Lung (tissue), 12 donors: Measurements from ENCODE around the gene DAGLA. TPM values are rescaled to one million over a fixed set of nuclear protein-coding genes. Genes with fewer than 3 reads are reported as not detected.

Experiments
- ATAC-seq: fragments of 200-7000 bp; cut with Tn5 transposase; one replicate; pipeline ENCODE4 v1.9.1; 2020; ENCODE audit warnings: moderate number of reproducible peaks; ENCODE audit not compliant: insufficient read depth, low FRiP score
- DNase-seq, 3 donors: peaks; one replicate each; pipeline ENCODE4 v3.0.0-alpha.2; 2013 to 2017
- H3K27ac ChIP-seq, 2 donors: one replicate each; pipeline ENCODE4 v1.5.1; 2013; ENCODE audit warnings: mild to moderate bottlenecking in 2 of 2, moderate library complexity in 2 of 2, control low read depth in 1 of 2, inconsistent platforms in 1 of 2, low read depth in 1 of 2, low read length in 1 of 2
- H3K27me3 ChIP-seq, 3 donors: one replicate each; pipeline ENCODE4 v1.5.1; 2013; ENCODE audit warnings: low read length in 2 of 3; ENCODE audit not compliant: control insufficient read depth in 3 of 3, insufficient read depth in 3 of 3
- H3K36me3 ChIP-seq, 4 donors: one replicate each; pipeline ENCODE4 v1.5.1; 2013; ENCODE audit warnings: low read length in 4 of 4, mild to moderate bottlenecking in 1 of 4, moderate library complexity in 1 of 4; ENCODE audit not compliant: control insufficient read depth in 4 of 4, insufficient read depth in 4 of 4
- H3K4me1 ChIP-seq, 5 donors: one replicate each; pipeline ENCODE4 v1.5.1; 2013; ENCODE audit warnings: low read length in 5 of 5, mild to moderate bottlenecking in 2 of 5, moderate library complexity in 1 of 5; ENCODE audit not compliant: control insufficient read depth in 5 of 5, insufficient read depth in 5 of 5
- H3K4me3 ChIP-seq: one replicate; pipeline ENCODE4 v1.5.1; 2013; ENCODE audit warnings: mild to moderate bottlenecking, control low read depth, moderate library complexity
- H3K9ac ChIP-seq, 2 donors: one replicate each; pipeline ENCODE4 v1.5.1; 2013; ENCODE audit warnings: low read length in 2 of 2, control low read depth in 1 of 2; ENCODE audit not compliant: insufficient read depth in 1 of 2
- H3K9me3 ChIP-seq, 4 donors: one replicate each; pipeline ENCODE4 v1.5.1; 2013; ENCODE audit warnings: low read length in 3 of 4, mild to moderate bottlenecking in 1 of 4, moderate library complexity in 1 of 4; ENCODE audit not compliant: control insufficient read depth in 4 of 4, insufficient read depth in 3 of 4
- CTCF ChIP-seq: IDR thresholded peaks from 2 replicates; pipeline ENCODE4 v1.5.1; 2012; ENCODE audit warnings: mild to moderate bottlenecking; ENCODE audit errors: control extremely low read depth, extremely low read depth
- WGBS, 2 donors: extraction: QIAGEN DNeasy Blood & Tissue Kit; methylation state at CpG; one replicate each; pipeline ENCODE4 v1.1.7; 2013; 5-methylcytosine and 5-hydroxymethylcytosine counted together
- polyA plus RNA-seq, 2 donors: library from polyadenylated mRNA; stranded (reverse); fragments of 200-250 nt; gene quantifications; one replicate each; pipeline ENCODE4 v1.2.1, GENCODE V29; 2013
- total RNA-seq, 2 donors: library from RNA; depleted of rRNA in 1 of 2; stranded (reverse); fragments of >200 nt in 1 of 2; gene quantifications; one replicate each; pipeline ENCODE4 v1.2.1, GENCODE V29; 2014 to 2021
- donor health status: control.
- donor health status: control.
- donor health status: Bipolar disorder and iron deficiency.
- donor health status: healthy.
- donor health status: DM: yes; HTN: yes; CAD: no.

Gene DAGLA
- total and polyA plus RNA-seq, 4 donors: 1.5 to 7.5 (median 2.9) TPM

GRCh38 chr11:61735391-61735790, 55.2 kb downstream of the DAGLA start:
- DNase-seq (no peak), ATAC-seq (no peak)
- peaks cover 0 to 18% (median 2%) of the 10 kb centered on the region in 4 donors for H3K36me3 ChIP-seq
- TF ChIP-seq CTCF: no peak
- 92 to 93% methylated on average over 15 to 17 of the region's 17 CpGs for WGBS, 2 donors
- H3K27ac ChIP-seq: no peak overlapping the region
- no peak overlapping the region for H3K4me3 ChIP-seq
- no peak overlapping the region for H3K9ac ChIP-seq
- H3K4me1 ChIP-seq: peaks cover 0 to 2% (median 0%) of the 10 kb centered on the region in 5 donors
- H3K9me3 ChIP-seq: no peaks in the 10 kb centered on the region
- H3K27me3 ChIP-seq: no peaks in the 10 kb centered on the region

- Histone ChIP-seq H3K4me1 (peaks cover 0 to 2% (median 0%) of the 10 kb centered on the region in 5 donors), H3K27ac (no peak overlapping the region), H3K9ac (no peak overlapping the region), H3K36me3 (peaks cover 0 to 18% (median 2%) of the 10 kb centered on the region in 4 donors), H3K9me3 (no peaks in the 10 kb centered on the region), H3K4me3 (no peak overlapping the region), H3K27me3 (no peaks in the 10 kb centered on the region)
- ATAC-seq (no peak), DNase-seq (no peak)
- no peak for TF ChIP-seq CTCF
- 85 to 91% methylated on average over 4 to 5 of the region's 5 CpGs for WGBS, 2 donors
These were observed 56.1 kb downstream of the DAGLA start for GRCh38 chr11:61736310-61736709.

- Histone ChIP-seq H3K9ac (no peak overlapping the region), H3K9me3 (no peaks in the 10 kb centered on the region), H3K27ac (no peak overlapping the region), H3K36me3 (peaks cover 0 to 20% (median 4%) of the 10 kb centered on the region in 4 donors), H3K4me1 (peaks cover 0 to 2% (median 0%) of the 10 kb centered on the region in 5 donors), H3K27me3 (no peaks in the 10 kb centered on the region), H3K4me3 (no peak overlapping the region)
- WGBS, 2 donors: 87% methylated on average over 12 of the region's 12 CpGs
- TF ChIP-seq CTCF: no peak
- ATAC-seq (no peak), DNase-seq (no peak)
These were observed 56.9 kb downstream of the DAGLA start for GRCh38 chr11:61737131-61737530.
